Effector memory CD8-positive, alpha-beta T cell (primary cell): ENCODE results near the gene HELZ.
A peak's percentile ranks its signal among the peaks of the same experiment; 100 is the strongest.
"Not testable (repeated sequence)": the region's sequence is repeated elsewhere in the genome, so short reads cannot be mapped to it uniquely, and the experiment has no call there.

Experiments used
- ATAC-seq: fragments of 150-1000 bp; cut with Tn5 transposase; replicated peaks from 2 replicates; pipeline ENCODE4 v1.10.0; 2021; ENCODE audit warnings: mild to moderate bottlenecking, moderate library complexity
- DNase-seq, 3 experiments: peaks; one replicate each; pipeline ENCODE4 v3.0.0; 2021
- H3K27ac Mint-ChIP-seq, 2 donors: one replicate each; pipeline ENCODE4 v1.8.0; 2022; ENCODE audit warnings: mild to moderate bottlenecking in 2 of 2, mixed read lengths in 2 of 2, moderate library complexity in 2 of 2
- H3K27me3 Mint-ChIP-seq, 2 donors: one replicate each; pipeline ENCODE4 v1.8.0; 2022; ENCODE audit warnings: mixed read lengths in 2 of 2
- H3K36me3 Mint-ChIP-seq: one replicate; pipeline ENCODE4 v1.8.0; 2022; ENCODE audit warnings: mild to moderate bottlenecking, moderate library complexity, mixed read lengths; ENCODE audit not compliant: insufficient read depth
- H3K4me1 Mint-ChIP-seq, 2 donors: one replicate each; pipeline ENCODE4 v1.8.0; 2022; ENCODE audit warnings: low read depth in 2 of 2, mixed read lengths in 2 of 2
- H3K4me3 Mint-ChIP-seq, 2 donors: one replicate each; pipeline ENCODE4 v1.8.0; 2022; ENCODE audit warnings: mild to moderate bottlenecking in 2 of 2, mixed read lengths in 2 of 2, moderate library complexity in 2 of 2
- H3K9me3 Mint-ChIP-seq, 2 donors: one replicate each; pipeline ENCODE4 v1.8.0; 2022; ENCODE audit warnings: mixed read lengths in 2 of 2

HELZ gene

DNA sequence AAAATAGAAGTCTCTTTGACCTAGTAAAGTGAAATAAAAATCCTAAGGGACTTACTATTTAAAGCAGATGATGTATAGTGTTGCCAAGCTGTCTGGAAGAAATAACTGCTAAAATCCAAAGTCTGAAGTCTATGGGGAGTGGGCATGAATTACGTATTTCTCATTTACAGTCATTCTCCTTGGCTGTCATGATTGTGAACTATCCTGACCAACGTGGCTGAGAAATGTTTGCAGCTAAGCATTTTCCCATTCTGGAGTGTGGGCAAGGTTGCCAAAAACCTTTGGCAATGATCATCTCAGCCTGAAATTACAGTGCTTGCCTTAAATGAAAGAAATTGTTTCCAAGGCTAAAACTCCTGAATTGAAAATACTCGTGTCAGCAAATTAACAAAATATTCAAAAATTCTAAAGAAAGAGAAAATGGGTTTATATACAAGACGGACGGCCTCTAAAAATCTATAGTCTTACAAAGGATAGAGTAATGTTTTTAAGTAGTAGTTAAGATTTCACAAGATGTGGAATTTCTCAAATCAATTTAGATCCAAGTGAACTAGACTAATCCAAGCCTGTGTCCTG lies 123.6 kb downstream of the HELZ start:
- DNase-seq, result no peak

GRCh38 chr17:67119102-67119501 lies 125.9 kb downstream of the HELZ start:
- H3K27ac Mint-ChIP-seq, result no peak overlapping the region
- H3K9me3 Mint-ChIP-seq, result peaks cover 0 to 1% of the 10 kb centered on the region in 2 donors
- peaks cover 75% of the 10 kb centered on the region for H3K36me3 Mint-ChIP-seq
- H3K4me1 Mint-ChIP-seq, result peaks cover 0 to 15% of the 10 kb centered on the region in 2 donors
- no peak for DNase-seq
- no peaks in the 10 kb centered on the region for H3K27me3 Mint-ChIP-seq
- no peak overlapping the region for H3K4me3 Mint-ChIP-seq
- no peak for ATAC-seq

More for the DNA sequence above, 123.6 kb downstream of the HELZ start:
- Mint-ChIP-seq H3K4me1 (peaks cover 0 to 9% of the 10 kb centered on the region in 2 donors), H3K4me3 (no peak overlapping the region), H3K27me3 (no peaks in the 10 kb centered on the region), H3K36me3 (peaks cover 70% of the 10 kb centered on the region), H3K27ac (no peak overlapping the region), H3K9me3 (no peaks in the 10 kb centered on the region)
- no peak for ATAC-seq

- Mint-ChIP-seq H3K27me3 (no peaks in the 10 kb centered on the region), H3K9me3 (peaks cover 0 to 1% of the 10 kb centered on the region in 2 donors), H3K4me3 (no peak overlapping the region), H3K27ac (peak overlapping the region; percentile 7 to 48), H3K36me3 (peaks cover 77% of the 10 kb centered on the region), H3K4me1 (peaks cover 2 to 20% of the 10 kb centered on the region in 2 donors)
- ATAC-seq (no peak), DNase-seq (no peak)
Measured at GRCh38 chr17:67116045-67116575, 128.9 kb downstream of the HELZ start.

- H3K4me1 Mint-ChIP-seq, result peaks cover 2 to 20% of the 10 kb centered on the region in 2 donors
- peaks cover 75% of the 10 kb centered on the region for H3K36me3 Mint-ChIP-seq
- no peaks in the 10 kb centered on the region for H3K27me3 Mint-ChIP-seq
- no peak overlapping the region for H3K4me3 Mint-ChIP-seq
- no peak for DNase-seq
- peak overlapping the region in 1 of 2 donors; percentile 25 for H3K27ac Mint-ChIP-seq
- peaks cover 0 to 1% of the 10 kb centered on the region in 2 donors for H3K9me3 Mint-ChIP-seq
- no peak for ATAC-seq
Measured at GRCh38 chr17:67115401-67115800, 129.6 kb downstream of the HELZ start.

- DNase-seq (no peak), ATAC-seq (no peak)
- Mint-ChIP-seq H3K27ac (peak overlapping the region in 1 of 2 donors; percentile 57), H3K4me1 (peaks cover 4 to 20% of the 10 kb centered on the region in 2 donors), H3K36me3 (peaks cover 76% of the 10 kb centered on the region), H3K27me3 (no peaks in the 10 kb centered on the region), H3K9me3 (peaks cover 0 to 1% of the 10 kb centered on the region in 2 donors), H3K4me3 (no peak overlapping the region)
Measured at GRCh38 chr17:67113486-67113885, 131.5 kb downstream of the HELZ start.

DNA sequence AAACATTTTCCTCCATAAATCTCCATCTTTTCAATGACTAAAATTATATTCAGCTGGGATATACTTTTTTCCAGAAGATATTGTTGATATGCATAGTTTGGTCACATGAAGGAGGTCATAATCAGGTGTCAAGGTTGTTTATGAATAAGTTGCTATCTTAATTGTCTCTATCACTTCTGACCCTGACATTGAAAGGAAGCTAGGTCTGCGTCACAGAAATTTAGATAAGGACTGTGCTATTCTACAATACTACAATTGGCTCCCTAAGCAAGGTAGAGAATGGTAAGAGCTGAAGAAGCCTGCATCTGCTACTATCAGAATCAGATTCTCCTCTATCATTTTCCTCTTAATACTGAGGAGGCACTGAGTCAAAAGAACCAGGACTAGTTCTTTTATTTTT lies 133.2 kb downstream of the HELZ start:
- H3K4me1 Mint-ChIP-seq, result peaks cover 5 to 20% of the 10 kb centered on the region in 2 donors
- H3K9me3 Mint-ChIP-seq, result peaks cover 0 to 1% of the 10 kb centered on the region in 2 donors
- no peak for ATAC-seq
- H3K36me3 Mint-ChIP-seq, result peaks cover 79% of the 10 kb centered on the region
- H3K27me3 Mint-ChIP-seq, result no peaks in the 10 kb centered on the region
- no peak overlapping the region for H3K4me3 Mint-ChIP-seq
- H3K27ac Mint-ChIP-seq, result peak overlapping the region; percentile 18 to 71
- no peak for DNase-seq

DNA sequence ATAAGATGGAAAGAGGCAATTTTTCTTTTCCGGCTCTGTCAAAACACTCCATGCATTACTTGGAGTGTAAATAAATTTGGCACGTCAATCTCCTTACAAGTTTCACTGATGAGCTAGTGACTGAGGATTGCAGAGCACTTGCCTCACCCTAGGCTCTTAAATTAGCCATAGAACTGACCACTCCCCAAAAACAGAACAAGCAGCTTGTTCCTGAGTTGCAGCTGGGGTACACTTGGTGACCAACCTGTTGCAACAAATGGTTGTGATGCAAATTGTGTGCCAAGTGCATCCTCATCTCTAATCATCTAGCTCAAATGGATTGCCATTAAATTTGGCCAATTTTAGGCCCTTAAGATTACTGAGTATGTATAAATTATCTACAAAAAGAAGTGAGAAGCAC lies 133.7 kb downstream of the HELZ start:
- Mint-ChIP-seq H3K27ac (peak overlapping the region in 1 of 2 donors; percentile 71), H3K4me1 (peaks cover 5 to 17% of the 10 kb centered on the region in 2 donors), H3K4me3 (no peak overlapping the region), H3K27me3 (no peaks in the 10 kb centered on the region), H3K9me3 (peaks cover 0 to 1% of the 10 kb centered on the region in 2 donors), H3K36me3 (peaks cover 83% of the 10 kb centered on the region)
- DNase-seq, result no peak
- ATAC-seq, result no peak

DNA sequence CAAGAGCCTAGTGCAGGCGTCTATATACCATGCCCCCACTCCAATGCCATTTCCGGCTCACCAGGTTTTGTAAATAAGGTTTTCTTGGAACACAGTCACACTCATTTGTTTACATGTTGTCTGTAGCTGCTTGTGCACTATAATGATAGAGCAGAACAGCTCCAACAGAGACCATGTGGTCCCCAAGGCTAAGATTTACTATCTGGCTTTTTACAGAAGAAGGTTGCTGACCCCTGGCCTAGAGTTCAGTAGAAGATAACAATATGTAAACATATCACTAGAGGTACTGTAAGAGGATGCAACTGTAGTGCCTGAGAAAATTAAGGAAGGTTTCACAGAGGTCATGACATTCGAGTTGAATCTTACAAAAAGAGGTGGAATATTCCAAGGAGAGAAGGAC lies 134.4 kb downstream of the HELZ start:
- no peak for DNase-seq
- Mint-ChIP-seq H3K4me3 (no peak overlapping the region), H3K27me3 (no peaks in the 10 kb centered on the region), H3K36me3 (peaks cover 84% of the 10 kb centered on the region), H3K4me1 (peaks cover 5 to 15% of the 10 kb centered on the region in 2 donors), H3K9me3 (no peaks in the 10 kb centered on the region), H3K27ac (peak overlapping the region in 1 of 2 donors; percentile 27)
- no peak for ATAC-seq

- Mint-ChIP-seq H3K4me3 (no peak overlapping the region), H3K9me3 (no peaks in the 10 kb centered on the region), H3K4me1 (peaks cover 7 to 21% of the 10 kb centered on the region in 2 donors), H3K27ac (peak overlapping the region; percentile 64 to 78), H3K27me3 (no peaks in the 10 kb centered on the region), H3K36me3 (peaks cover 92% of the 10 kb centered on the region)
- no peak for ATAC-seq
- DNase-seq, result no peak
Measured at GRCh38 chr17:67109111-67109510, 135.9 kb downstream of the HELZ start.

- peaks cover 11 to 28% of the 10 kb centered on the region in 2 donors for H3K4me1 Mint-ChIP-seq
- no peak overlapping the region for H3K4me3 Mint-ChIP-seq
- no peaks in the 10 kb centered on the region for H3K9me3 Mint-ChIP-seq
- no peak for DNase-seq
- no peaks in the 10 kb centered on the region for H3K27me3 Mint-ChIP-seq
- H3K27ac Mint-ChIP-seq, result peak overlapping the region; percentile 38 to 64
- peaks cover 93% of the 10 kb centered on the region for H3K36me3 Mint-ChIP-seq
- ATAC-seq, result no peak
Measured at GRCh38 chr17:67107811-67108775, 136.9 kb downstream of the HELZ start.

DNA sequence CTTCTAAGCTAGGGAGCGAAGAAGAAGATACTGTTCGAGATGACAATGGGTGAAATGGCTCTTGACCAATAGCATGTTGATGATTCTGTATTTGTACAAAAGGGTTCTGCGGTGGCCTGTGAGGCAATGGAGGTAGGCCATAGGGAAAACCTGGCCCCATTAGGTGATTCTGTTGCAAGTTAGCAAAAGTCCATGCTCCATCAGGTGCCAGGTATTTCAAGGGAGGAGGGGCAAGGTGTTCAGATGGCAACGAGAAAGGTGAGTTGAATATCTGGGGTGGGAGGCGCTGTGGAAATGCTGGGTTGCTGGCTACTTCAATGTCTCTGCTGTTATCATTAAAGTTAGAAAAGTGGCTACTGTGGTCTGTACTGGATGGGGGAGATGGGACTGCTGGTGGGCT lies 137.8 kb downstream of the HELZ start:
- ATAC-seq (no peak), DNase-seq (no peak)
- no peaks in the 10 kb centered on the region for H3K9me3 Mint-ChIP-seq
- no peaks in the 10 kb centered on the region for H3K27me3 Mint-ChIP-seq
- peaks cover 14 to 29% of the 10 kb centered on the region in 2 donors for H3K4me1 Mint-ChIP-seq
- H3K27ac Mint-ChIP-seq, result no peak overlapping the region
- no peak overlapping the region for H3K4me3 Mint-ChIP-seq
- H3K36me3 Mint-ChIP-seq, result peaks cover 87% of the 10 kb centered on the region

DNA sequence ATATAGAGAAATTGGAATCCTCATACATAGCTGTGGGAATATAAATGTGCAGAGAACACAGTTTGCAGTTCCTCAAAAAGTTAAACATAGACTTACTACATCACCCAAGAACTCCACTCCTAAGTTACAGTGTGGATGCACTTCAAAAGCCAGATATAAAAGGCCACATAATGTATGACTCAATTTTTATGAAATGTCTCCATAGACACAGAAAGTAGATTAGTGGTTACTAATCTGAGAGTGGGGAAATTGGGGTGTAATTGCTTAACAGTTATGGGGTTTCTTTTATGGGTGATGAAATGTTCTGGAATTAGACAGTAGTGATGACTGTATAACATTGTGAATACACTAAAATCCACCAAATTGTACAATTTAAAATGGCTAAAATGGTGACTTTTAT lies 139.8 kb downstream of the HELZ start:
- DNase-seq (no peak), ATAC-seq (no peak)
- Mint-ChIP-seq H3K27me3 (no peaks in the 10 kb centered on the region), H3K4me3 (no peak overlapping the region), H3K4me1 (peaks cover 26 to 42% of the 10 kb centered on the region in 2 donors), H3K9me3 (no peaks in the 10 kb centered on the region), H3K36me3 (peaks cover 75% of the 10 kb centered on the region), H3K27ac (peak overlapping the region; percentile 13 to 49)

- Mint-ChIP-seq H3K36me3 (peaks cover 71% of the 10 kb centered on the region), H3K27ac (peak overlapping the region; percentile 13 to 49), H3K4me1 (peaks cover 26 to 42% of the 10 kb centered on the region in 2 donors)
- not testable (repeated sequence) for H3K4me3 Mint-ChIP-seq, ATAC-seq, DNase-seq, H3K9me3 Mint-ChIP-seq, H3K27me3 Mint-ChIP-seq
Measured at GRCh38 chr17:67104641-67105040, 140.4 kb downstream of the HELZ start.
